OCI-LY1 (cell line): Measurements from ENCODE around the gene OLFM1.

Experiments
- H2AFZ ChIP-seq: fragments of 200-600 bp; sonication (generic), shearing (Covaris generic); 2 replicates; pipeline ENCODE4 v1.6.0; 2014; ENCODE audit warnings: antibody characterized with exemption, mild to moderate bottlenecking, low read length
- H3F3A ChIP-seq: fragments of 200-600 bp; sonication (generic), shearing (Covaris generic); 2 replicates; pipeline ENCODE4 v1.6.0; 2014; ENCODE audit warnings: mild to moderate bottlenecking, antibody characterized with exemption, low read length, moderate library complexity; ENCODE audit not compliant: insufficient read depth
- H3K27ac ChIP-seq: fragments of 200-600 bp; sonication (generic); 2 replicates; pipeline ENCODE4 v1.5.1; 2014; ENCODE audit warnings: low read length, mixed run types, mild to moderate bottlenecking, low read depth; ENCODE audit not compliant: poor library complexity, severe bottlenecking
- H3K27me3 ChIP-seq: fragments of 200-600 bp; sonication (generic); 2 replicates; pipeline ENCODE4 v1.6.0; 2014; ENCODE audit warnings: antibody characterized with exemption, mild to moderate bottlenecking, low read length, moderate library complexity; ENCODE audit not compliant: insufficient read depth
- H3K36me3 ChIP-seq: fragments of 200-600 bp; sonication (generic); 2 replicates; pipeline ENCODE4 v1.6.1; 2014; ENCODE audit warnings: mild to moderate bottlenecking, antibody characterized with exemption, low read length, moderate library complexity, mixed read lengths; ENCODE audit not compliant: insufficient read depth
- H3K4me1 ChIP-seq: fragments of 200-600 bp; sonication (generic); 2 replicates; pipeline ENCODE4 v1.5.1; 2014; ENCODE audit warnings: mild to moderate bottlenecking, low read length, moderate library complexity; ENCODE audit not compliant: insufficient read depth, severe bottlenecking
- H3K4me2 ChIP-seq: fragments of 200-600 bp; sonication (generic), shearing (Covaris generic); 2 replicates; pipeline ENCODE4 v1.6.1; 2014; ENCODE audit warnings: low read length
- H3K4me3 ChIP-seq: fragments of 200-600 bp; sonication (generic); 2 replicates; pipeline ENCODE4 v1.5.1; 2014; ENCODE audit warnings: low read length, low read depth, mild to moderate bottlenecking, mixed read lengths; ENCODE audit not compliant: poor library complexity, severe bottlenecking
- H3K79me2 ChIP-seq: fragments of 200-600 bp; shearing (Covaris generic); 2 replicates; pipeline ENCODE4 v1.6.1; 2016; ENCODE audit warnings: mixed run types, low read length, mixed read lengths; ENCODE audit not compliant: insufficient read depth
- H3K9ac ChIP-seq: fragments of 200-600 bp; sonication (generic), shearing (Covaris generic); 2 replicates; pipeline ENCODE4 v1.6.1; 2014; ENCODE audit warnings: mild to moderate bottlenecking, low read length, mixed read lengths
- H3K9me2 ChIP-seq: fragments of 200-600 bp; sonication (generic), shearing (Covaris generic); 2 replicates; pipeline ENCODE4 v1.6.1; 2014; ENCODE audit warnings: low read depth, mild to moderate bottlenecking, low read length, mixed read lengths
- H3K9me3 ChIP-seq: fragments of 200-600 bp; shearing (Covaris generic); 2 replicates; pipeline ENCODE4 v1.6.1; 2014; ENCODE audit warnings: low read length, mixed read lengths
- H4K20me1 ChIP-seq: fragments of 200-600 bp; sonication (generic), shearing (Covaris generic); 2 replicates; pipeline ENCODE4 v1.6.0; 2016; ENCODE audit warnings: mild to moderate bottlenecking, low read length; ENCODE audit not compliant: insufficient read depth
- CTCF ChIP-seq: fragments of 200-600 bp; sonication (generic), shearing (Covaris generic); IDR thresholded peaks from 2 replicates; pipeline ENCODE4 v1.5.1; 2017; ENCODE audit warnings: mild to moderate bottlenecking, antibody characterized with exemption, low read length, moderate library complexity, mixed read lengths
- EZH2 ChIP-seq: fragments of 200-600 bp; sonication (generic), shearing (Covaris generic); IDR thresholded peaks from 2 replicates; pipeline ENCODE4 v1.8.0; 2017; ENCODE audit warnings: borderline replicate concordance, mixed run types, mild to moderate bottlenecking, antibody characterized with exemption, low read length, moderate library complexity, mixed read lengths

The OLFM1 gene

DNA sequence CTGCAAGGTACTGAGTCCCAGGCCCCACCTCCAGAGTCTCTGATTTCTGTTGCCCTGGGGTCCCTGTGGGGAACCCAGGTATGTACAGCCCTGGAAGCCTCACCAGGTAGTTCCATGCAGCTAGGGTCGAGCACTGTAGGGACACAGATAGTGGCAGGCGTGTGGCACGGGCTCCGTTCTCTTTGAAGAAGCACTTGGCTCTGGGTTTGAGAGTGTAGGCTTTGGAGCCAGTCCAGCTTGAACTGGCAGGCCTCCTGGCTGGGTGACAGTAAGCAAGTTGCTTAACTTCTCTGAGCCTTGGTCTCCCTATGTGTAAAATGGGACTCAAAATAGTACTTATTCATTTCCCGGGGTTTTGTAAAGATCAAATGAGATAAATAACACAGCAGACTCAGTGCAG is 5.6 kb downstream of the OLFM1 start:
- peaks cover under 1% of the 10 kb centered on the region; the same call in 1 of the 2 replicates for H3K27me3 ChIP-seq
- no peaks in the 10 kb centered on the region for H3K79me2 ChIP-seq
- no peak overlapping the region for H2AFZ ChIP-seq
- no peak overlapping the region for H3K4me3 ChIP-seq
- no peaks in the 10 kb centered on the region for H3F3A ChIP-seq
- no peak overlapping the region for H3K27ac ChIP-seq
- H3K9me3 ChIP-seq, result no peaks in the 10 kb centered on the region
- no peak for TF ChIP-seq EZH2
- TF ChIP-seq CTCF, result no peak
- H4K20me1 ChIP-seq, result no peaks in the 10 kb centered on the region
- no peaks in the 10 kb centered on the region for H3K9me2 ChIP-seq
- H3K9ac ChIP-seq, result no peak overlapping the region
- no peak overlapping the region for H3K4me2 ChIP-seq
- H3K36me3 ChIP-seq, result no peaks in the 10 kb centered on the region
- H3K4me1 ChIP-seq, result no peaks in the 10 kb centered on the region

DNA sequence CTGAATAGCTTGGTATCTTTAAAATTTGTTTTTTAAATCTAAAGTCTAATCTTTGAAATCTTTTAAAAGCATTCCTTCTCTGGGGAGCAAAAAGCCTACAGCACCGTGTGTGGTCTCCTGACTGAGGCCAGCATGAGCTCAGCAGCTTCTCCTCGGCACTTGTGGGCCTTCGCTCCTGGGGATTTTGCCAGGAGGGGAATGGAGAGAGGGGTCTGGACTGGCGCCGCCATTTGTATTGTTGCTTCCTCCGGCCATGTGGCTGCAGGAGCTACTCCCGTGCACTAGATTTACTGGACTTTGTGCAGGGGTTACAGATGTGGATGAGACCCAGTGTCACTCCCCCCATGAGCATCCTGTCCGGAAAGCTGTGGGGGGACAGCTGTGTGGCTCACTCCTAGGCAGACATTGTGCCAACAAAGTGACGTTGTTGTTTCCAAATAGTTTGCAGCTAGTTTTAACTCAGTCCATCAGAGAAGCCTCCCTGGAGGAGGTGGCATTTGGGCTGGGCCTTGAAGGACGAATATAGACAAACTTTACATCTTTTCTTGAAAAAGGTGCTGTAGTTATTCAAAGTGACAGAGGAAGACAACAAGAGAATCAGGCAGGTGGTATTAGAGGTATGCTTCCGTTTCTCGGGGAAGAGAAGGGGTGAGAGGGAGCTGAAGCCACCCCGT is 6.6 kb downstream of the OLFM1 start:
- H3K36me3 ChIP-seq, result no peaks in the 10 kb centered on the region
- H2AFZ ChIP-seq, result no peak overlapping the region
- H3F3A ChIP-seq, result no peaks in the 10 kb centered on the region
- H3K9me3 ChIP-seq, result no peaks in the 10 kb centered on the region
- H3K9me2 ChIP-seq, result no peaks in the 10 kb centered on the region
- H3K79me2 ChIP-seq, result no peaks in the 10 kb centered on the region
- no peaks in the 10 kb centered on the region for H4K20me1 ChIP-seq
- no peak overlapping the region for H3K4me2 ChIP-seq
- H3K4me3 ChIP-seq, result no peak overlapping the region
- TF ChIP-seq EZH2, result no peak
- H3K9ac ChIP-seq, result no peak overlapping the region
- H3K27me3 ChIP-seq, result peaks cover 3% of the 10 kb centered on the region; the same call in 1 of the 2 replicates
- no peak overlapping the region for H3K27ac ChIP-seq
- no peaks in the 10 kb centered on the region for H3K4me1 ChIP-seq

DNA sequence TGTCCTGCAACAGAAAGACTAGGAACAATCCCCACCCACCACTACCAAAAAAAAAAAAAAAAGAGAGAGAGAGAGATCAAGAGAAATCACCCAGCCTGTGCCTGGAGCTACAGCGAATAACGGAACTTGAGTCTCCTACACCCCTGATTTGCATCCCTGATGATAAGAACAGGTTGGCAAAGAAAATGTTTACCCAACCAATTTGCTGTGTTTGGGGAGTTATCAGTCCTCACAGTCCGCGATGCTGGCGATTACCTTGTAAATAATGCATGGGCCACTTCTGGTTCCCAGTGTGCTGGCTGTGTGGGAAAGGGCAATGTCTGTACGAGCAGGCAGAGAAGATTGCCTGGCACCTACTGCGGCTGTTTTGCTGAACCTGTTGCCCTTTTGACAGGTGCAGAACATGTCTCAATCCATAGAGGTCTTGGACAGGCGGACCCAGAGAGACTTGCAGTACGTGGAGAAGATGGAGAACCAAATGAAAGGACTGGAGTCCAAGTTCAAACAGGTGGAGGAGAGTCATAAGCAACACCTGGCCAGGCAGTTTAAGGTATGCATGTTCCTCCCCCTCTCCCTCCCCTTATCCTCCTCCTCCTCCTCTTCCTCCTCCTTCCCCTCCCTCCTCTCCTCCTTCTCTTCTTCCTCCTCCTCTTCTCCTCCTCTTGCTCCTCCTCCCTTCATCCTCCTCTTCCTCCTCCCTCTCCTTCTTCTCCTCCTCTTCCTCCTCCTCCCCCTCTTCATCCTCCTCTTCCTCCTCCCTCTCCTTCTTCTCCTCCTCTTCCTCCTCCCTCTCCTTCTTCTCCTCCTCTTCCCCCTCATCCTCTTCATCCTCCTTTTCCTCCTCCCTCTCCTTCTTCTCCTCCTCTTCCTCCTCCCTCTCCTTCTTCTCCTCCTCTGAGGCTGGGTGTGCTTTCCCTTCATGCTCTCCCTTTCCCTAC is 8.3 kb downstream of the OLFM1 start:
- Histone ChIP-seq H3F3A (no peaks in the 10 kb centered on the region), H3K9me2 (no peaks in the 10 kb centered on the region), H3K9ac (no peak overlapping the region), H3K4me1 (no peaks in the 10 kb centered on the region), H3K9me3 (no peaks in the 10 kb centered on the region), H4K20me1 (no peaks in the 10 kb centered on the region), H3K79me2 (no peaks in the 10 kb centered on the region), H3K4me2 (no peak overlapping the region), H3K4me3 (no peak overlapping the region), H2AFZ (no peak overlapping the region), H3K27me3 (peaks cover 3% of the 10 kb centered on the region; the same call in 1 of the 2 replicates), H3K36me3 (no peaks in the 10 kb centered on the region), H3K27ac (no peak overlapping the region)
- TF ChIP-seq EZH2, result no peak
- TF ChIP-seq CTCF, result no peak
